HG02798 (cell line): ENCODE measurements around the gene FYCO1.

Experiments used
- ATAC-seq: cut with Tn5 transposase; IDR thresholded peaks from one replicate; pipeline ENCODE4 v1.9.1; 2021; ENCODE audit warnings: mild to moderate bottlenecking; ENCODE audit not compliant: unreplicated experiment, poor library complexity

FYCO1 gene

DNA sequence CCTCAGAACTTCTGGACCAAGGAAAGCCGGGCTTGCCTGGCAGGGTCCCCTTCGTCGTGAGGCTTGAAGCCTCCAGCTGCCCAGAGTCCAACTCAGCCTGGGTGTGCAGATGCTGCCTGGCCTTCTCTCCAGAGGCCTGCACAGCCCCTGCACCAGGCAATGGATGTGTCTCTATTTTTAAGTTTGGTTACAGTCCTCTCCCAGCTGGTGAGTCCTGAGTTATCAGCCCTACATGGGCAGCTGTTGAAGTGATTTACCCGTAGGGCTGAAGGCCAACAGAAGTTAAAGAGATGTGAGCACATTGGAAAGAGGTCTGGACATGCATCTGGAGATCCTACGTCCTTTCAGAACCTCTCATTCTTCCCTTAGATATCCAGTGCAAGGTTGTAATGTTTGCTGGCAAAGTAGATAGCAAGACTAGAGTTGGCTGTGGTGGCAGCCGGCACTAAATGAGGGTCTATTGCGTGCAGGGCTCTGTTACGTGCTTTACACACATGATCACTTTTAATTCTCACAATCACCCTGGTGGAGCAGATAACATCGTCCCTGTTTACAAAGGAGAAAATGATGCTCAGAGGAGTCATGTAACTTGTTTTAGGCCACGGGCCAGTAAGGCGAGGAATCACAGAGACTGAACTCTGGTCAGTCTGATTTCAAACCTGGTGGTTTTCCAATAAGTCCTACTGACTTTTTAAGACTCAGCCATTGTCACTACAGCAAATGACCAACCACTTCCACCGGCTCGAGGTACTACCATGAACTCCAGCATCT is 9.9 kb downstream of the FYCO1 start:
- ATAC-seq = no peak

GRCh38 chr3:45984331-45985312 is 11.0 kb downstream of the FYCO1 start:
- ATAC-seq = no peak

DNA sequence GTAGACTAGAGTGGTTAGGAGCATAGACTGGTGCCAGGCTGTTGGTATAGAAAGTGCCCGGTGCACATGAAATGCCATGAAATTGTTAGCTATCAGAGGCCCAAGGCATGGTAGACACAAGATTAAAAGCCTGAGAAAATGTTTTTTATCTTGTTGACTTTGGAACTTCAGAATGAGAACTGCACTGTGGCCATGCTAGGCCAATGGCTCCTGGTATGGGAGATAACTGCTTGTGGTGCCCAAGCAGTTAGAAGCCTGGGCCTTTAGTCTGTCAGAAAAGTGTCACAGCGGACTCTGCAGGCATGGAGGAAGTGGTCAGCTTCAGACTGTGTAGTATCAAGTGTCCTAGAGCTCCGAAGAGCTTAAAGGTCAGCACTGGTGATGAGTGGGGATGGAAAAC is 11.9 kb downstream of the FYCO1 start:
- no peak for ATAC-seq

GRCh38 chr3:45981346-45982074 is 14.1 kb downstream of the FYCO1 start:
- ATAC-seq = no peak

DNA sequence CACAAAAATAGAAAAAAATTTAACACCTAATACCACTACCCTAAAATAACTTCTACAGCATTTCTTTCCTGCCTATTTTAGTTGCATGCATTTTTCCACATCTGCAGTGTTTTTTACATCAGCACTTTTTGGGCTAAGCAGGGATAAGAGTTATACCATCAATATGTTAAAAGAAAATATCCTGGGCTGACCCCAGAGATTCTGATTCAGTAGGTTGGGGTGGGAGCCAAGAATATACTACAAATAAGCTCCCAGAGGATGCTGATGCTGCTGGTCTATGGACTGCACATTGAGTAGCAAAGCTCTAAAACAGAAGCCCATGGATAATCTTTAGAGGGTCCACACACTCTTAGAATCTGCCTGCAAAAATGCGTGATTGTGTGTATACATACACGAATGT is 14.8 kb downstream of the FYCO1 start:
- ATAC-seq = no peak

GRCh38 chr3:45980229-45980813 is 15.3 kb downstream of the FYCO1 start:
- no peak for ATAC-seq

DNA sequence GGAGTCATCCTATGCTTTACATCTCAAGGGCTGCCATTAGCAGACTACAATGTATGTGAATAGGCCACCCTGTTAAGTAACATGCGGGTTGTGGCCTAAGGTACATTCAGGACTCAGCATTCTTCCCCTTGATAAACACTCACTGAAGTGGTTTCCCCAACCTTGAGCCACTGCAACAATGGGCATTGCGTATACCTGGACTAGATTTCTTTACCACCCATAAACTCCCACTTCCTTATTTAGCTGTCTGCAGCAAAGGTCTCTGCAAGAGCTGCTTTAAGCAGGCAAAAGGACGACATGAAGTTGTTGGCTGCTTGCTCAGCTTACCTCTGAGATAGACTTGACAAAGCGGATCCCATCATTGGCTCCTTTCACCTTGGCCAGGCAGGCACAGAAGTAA is 16.2 kb downstream of the FYCO1 start:
- no peak for ATAC-seq

DNA sequence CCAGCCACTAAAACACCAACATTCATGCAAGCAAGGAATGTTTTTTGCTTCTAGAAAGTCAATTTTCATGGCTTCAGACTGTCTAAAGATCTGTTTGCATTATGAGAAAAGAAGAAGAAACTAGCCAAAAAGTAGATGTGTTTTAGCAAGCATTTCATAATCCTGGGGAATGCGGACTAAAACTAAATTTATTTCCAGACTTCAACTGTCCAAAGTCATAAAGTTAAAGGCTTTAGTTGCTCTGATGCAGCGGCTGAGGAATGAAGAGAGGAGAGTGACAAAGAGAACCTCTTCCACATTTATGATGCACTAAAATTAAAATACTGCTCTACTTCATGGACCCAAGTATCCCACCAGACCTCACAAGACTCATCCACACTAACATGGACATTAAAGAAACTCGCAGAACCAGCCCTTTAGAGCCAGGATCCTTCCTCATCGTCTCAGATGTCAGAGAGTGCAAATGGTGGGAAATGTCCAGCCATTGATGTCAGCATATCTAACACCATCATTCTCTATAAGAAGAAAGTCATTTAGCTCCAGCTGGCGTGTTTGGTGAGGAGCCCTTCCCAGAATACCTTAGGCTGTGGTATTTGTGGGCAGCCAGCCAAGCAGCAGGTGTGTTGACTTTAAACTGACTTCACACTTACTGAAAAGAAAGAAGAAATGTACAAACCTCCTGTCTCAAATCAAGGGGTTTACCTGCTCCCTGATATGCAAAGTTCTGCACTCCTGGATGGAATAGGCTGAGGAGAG is 17.4 kb downstream of the FYCO1 start:
- no peak for ATAC-seq

DNA sequence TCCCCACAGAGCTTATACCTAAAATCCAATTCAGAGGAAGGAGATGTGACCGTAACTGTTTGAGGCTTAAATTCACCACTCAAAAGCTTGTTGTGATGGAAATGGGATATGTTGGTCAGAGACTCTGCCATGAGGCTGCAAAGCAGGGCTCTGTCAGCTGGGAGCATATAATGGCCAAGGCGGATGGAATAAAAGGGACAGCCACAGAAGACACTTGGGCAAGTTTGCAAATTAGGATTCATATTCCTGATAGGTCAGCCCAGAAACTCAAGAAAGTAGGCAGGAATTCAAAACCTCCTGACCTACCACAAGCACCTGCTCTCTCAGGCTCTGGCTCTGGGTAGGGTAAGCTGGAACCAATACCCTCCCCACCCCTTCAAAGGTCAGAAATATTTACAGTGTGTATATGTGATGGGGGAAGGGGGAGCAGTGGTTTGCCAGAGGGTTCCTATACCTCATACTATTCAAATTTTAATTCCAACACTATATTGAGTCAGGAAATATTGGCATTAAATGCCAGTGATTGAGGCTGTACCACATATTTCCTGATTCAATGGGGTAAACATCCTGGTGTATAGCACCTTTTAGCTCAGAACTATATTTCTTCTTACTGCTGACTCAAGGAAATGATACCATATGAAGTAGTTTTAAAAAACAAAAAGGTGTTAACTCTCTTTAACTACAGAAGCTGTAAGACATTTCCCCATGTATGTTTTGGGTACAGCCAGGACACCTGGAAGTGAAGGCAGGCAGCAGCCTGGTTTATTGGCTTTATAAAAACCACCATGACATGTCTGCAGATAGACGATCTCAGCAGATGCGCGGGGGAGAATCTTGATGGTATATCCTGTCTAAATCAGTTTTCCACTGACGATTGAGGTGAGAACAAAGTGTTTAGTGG is 19.2 kb downstream of the FYCO1 start:
- ATAC-seq = no peak

DNA sequence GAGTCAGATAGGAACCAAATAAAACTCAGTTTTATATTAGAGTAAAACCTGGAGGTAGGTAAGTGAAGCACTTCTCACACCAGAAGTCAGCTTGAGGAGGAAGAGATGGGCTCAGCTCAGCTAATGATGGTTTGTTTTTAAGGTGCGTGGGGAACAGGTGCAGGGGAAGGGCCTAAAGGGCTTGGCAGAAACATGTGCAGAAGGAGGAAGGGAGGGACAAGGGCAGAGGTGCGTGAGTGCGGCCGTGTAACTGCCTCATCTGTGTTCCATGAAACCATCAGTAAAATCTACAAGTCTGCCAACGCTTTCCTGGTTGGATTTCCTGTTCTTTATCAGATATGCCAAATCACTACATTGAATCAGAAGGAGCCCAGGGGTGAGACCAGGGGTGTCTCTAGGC is 19.9 kb downstream of the FYCO1 start:
- ATAC-seq = no peak

DNA sequence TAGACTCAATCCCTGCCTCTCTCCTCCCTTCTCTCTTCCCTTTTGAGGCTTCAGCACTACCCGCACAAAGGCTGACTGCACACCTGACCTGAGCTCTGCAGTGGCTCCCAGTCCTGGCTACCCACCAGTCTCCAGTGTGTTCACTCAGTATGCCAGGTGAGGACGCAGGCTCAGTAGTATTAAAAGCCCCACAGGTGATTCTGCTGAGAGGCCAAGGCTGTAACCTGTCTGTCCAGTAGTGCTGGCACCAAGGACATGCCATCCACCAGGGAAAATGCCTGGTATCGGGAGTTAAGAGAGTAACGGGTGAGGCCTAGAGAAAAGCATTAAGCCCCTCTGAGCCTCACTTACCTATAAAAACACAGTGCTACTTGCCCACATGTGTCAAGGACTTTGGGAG is 20.9 kb downstream of the FYCO1 start:
- no peak for ATAC-seq

DNA sequence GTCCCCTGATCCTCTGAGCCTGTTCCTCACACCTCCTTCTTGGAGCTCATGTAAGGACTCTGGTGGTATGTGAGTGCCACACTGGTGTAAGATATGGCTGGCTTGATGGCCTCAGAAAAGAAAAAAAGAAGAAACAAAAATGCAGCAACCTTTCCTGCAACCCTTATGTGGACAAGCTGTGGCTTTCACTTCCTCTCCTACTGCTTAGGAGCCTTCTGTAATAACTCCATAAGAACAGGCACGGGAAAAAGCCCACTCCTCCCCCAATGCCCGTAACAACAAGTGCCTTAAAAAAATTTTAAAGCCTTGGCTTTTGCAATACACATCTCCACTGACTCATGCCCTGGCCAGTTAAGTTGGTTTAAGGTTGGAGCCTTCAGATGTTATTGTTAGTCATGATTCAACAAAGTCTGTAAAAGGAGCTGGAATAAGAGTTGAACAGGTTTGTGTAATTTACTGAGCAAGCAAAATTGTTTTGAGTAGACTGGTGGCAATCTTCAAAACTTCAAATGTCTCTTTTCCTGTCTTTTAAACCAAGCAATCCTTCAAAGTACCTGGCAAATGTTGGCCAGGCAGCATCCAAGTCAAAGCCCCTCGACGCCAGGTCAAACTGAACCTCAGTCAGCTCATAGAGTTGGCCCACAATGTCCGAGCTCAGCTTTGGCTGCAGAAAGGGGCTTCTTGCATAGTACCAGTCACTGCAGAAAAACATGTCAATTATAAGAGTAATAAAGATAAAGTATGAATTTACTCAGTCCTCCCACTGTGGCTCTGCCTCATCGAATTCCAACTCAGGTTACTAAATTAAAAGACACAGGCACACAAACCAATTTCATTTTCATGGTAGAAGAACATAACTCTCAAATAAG is 22.9 kb downstream of the FYCO1 start:
- no peak for ATAC-seq

DNA sequence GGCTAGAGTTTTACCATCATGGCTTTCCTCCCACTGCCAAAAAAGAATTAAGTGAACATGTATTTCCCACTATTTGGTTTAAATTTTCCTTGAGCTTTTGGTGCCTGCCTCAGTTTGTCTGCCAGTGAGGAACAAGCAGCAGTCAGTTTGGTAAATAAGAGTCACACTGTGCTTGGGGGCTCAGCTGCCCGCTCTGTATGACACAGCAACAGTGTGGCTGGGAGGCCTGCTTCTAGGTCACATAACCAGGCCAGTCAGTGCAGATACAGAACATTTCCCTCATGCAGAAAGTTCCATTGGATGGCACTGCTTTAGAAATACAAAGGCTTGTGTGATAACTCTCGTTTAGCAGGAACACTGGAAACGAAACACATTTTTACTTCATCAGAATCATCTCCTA is 25.7 kb downstream of the FYCO1 start:
- no peak for ATAC-seq

DNA sequence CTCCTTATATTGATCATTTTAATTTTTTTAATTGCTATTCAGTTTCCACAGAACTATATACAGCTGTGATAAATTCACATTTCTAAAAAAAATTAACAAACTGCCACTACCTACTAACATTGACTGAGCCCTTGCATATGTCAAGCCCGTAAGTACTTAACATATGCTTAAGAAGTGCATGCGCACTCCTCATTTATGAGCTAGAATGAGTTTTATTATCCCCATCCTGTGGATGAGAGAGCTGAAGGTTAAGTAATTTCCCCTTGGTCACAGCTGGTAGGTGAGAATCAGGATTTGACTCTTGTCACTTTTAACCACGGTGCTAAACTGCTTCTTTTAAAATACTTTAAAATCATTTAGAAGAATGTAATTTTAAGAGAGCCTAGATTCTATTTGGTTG is 26.5 kb downstream of the FYCO1 start:
- no peak for ATAC-seq

- no peak for ATAC-seq
These were observed 26.9 kb downstream of the FYCO1 start for GRCh38 chr3:45968706-45969105.

DNA sequence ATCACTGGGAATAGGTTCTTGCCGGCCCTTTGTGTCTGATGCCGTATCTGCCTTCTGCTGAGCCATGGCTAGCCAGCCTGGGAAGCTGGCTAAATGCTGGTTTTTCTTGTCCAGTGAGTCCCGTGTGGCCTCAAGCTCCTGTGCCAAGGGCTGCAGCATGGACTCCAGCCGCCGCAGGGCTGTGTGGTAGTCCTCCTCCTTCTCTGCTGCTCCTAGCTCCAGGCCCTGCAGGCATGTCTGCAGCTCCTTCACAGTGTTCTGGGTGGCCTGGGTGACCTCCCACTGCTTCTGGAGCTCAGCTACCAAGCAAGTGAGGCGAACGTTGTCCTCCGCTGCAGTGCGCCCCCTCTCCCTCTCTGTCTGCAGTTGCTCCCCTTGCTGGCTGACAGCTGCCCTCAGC is 27.5 kb downstream of the FYCO1 start:
- ATAC-seq = no peak

- ATAC-seq = no peak
These were observed 27.9 kb downstream of the FYCO1 start for GRCh38 chr3:45967724-45968123.
